ENCODE measurements around the gene SLC12A9. TPM values are rescaled to one million over a fixed set of nuclear protein-coding genes. Genes with fewer than 3 reads are reported as not detected.

Gene SLC12A9
- total and polyA plus RNA-seq, 11 donors, result 4.6 to 23.6 (median 7.0) TPM

- peaks cover 0 to 5% (median 0%) of the 10 kb centered on the region in 12 donors for H3K4me1 ChIP-seq
- 92 to 98% (median 95%) methylated on average over 9 of the region's 9 CpGs for WGBS, 4 donors
- DNase-seq, result no peak
- TF ChIP-seq, protein P1, sequence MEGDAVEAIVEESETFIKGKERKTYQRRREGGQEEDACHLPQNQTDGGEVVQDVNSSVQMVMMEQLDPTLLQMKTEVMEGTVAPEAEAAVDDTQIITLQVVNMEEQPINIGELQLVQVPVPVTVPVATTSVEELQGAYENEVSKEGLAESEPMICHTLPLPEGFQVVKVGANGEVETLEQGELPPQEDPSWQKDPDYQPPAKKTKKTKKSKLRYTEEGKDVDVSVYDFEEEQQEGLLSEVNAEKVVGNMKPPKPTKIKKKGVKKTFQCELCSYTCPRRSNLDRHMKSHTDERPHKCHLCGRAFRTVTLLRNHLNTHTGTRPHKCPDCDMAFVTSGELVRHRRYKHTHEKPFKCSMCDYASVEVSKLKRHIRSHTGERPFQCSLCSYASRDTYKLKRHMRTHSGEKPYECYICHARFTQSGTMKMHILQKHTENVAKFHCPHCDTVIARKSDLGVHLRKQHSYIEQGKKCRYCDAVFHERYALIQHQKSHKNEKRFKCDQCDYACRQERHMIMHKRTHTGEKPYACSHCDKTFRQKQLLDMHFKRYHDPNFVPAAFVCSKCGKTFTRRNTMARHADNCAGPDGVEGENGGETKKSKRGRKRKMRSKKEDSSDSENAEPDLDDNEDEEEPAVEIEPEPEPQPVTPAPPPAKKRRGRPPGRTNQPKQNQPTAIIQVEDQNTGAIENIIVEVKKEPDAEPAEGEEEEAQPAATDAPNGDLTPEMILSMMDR (IDR thresholded peaks at IDR 0.05), result no peak
- TF ChIP-seq POLR2A (IDR thresholded peaks at IDR 0.05), result no peak
- H3K4me3 ChIP-seq, result no peak overlapping the region
- peaks cover 0 to 96% (median 88%) of the 10 kb centered on the region in 9 donors for H3K36me3 ChIP-seq
- no peak overlapping the region for H3K27ac ChIP-seq
- no peaks in the 10 kb centered on the region for H3K9me3 ChIP-seq
- ATAC-seq, result peak in 1 of 4 donors; percentile 25
- intact Hi-C loops (cut with DNase I), result no loop called here
- H3K27me3 ChIP-seq, result no peaks in the 10 kb centered on the region
Observed at GRCh38 chr7:100818366-100818765, 34.1 kb upstream of the SLC12A9 start.

GRCh38 chr7:100818825-100819224 lies 33.7 kb upstream of the SLC12A9 start:
- 80 to 86% (median 80%) methylated on average over 6 of the region's 6 CpGs for WGBS, 4 donors
- H3K36me3 ChIP-seq, result peaks cover 0 to 96% (median 88%) of the 10 kb centered on the region in 9 donors

GRCh38 chr7:100819586-100819985 lies 32.9 kb upstream of the SLC12A9 start:
- Histone ChIP-seq H3K27ac (no peak overlapping the region), H3K4me1 (peaks cover 0 to 8% (median 0%) of the 10 kb centered on the region in 12 donors), H3K4me3 (no peak overlapping the region), H3K36me3 (peaks cover 0 to 92% (median 85%) of the 10 kb centered on the region in 9 donors), H3K9me3 (no peaks in the 10 kb centered on the region), H3K27me3 (no peaks in the 10 kb centered on the region)
- intact Hi-C loops (cut with DNase I), result no loop called here
- TF ChIP-seq, protein P1 (IDR thresholded peaks at IDR 0.05), result no peak
- TF ChIP-seq POLR2A (IDR thresholded peaks at IDR 0.05), result no peak
- DNase-seq (no peak), ATAC-seq (no peak)
- WGBS, 4 donors, result 94 to 99% (median 95%) methylated on average over 12 to 23 of the region's 23 CpGs

More at GRCh38 chr7:100818825-100819224, 33.7 kb upstream of the SLC12A9 start:
- no peak overlapping the region for H3K27ac ChIP-seq
- TF ChIP-seq, protein P1 (IDR thresholded peaks at IDR 0.05), result no peak
- no peak for TF ChIP-seq POLR2A (IDR thresholded peaks at IDR 0.05)
- H3K4me3 ChIP-seq, result no peak overlapping the region
- H3K4me1 ChIP-seq, result peaks cover 0 to 2% (median 0%) of the 10 kb centered on the region in 12 donors
- no peak for ATAC-seq
- H3K9me3 ChIP-seq, result no peaks in the 10 kb centered on the region
- intact Hi-C loops (cut with DNase I), result no loop called here
- no peaks in the 10 kb centered on the region for H3K27me3 ChIP-seq
- no peak for DNase-seq

- DNase-seq (no peak), ATAC-seq (no peak)
- Histone ChIP-seq H3K27ac (no peak overlapping the region), H3K36me3 (peaks cover 0 to 64% (median 58%) of the 10 kb centered on the region in 9 donors), H3K4me1 (peaks cover 0 to 27% (median 5%) of the 10 kb centered on the region in 12 donors), H3K27me3 (peaks cover 0 to 14% (median 0%) of the 10 kb centered on the region in 9 donors), H3K4me3 (no peak overlapping the region), H3K9me3 (no peaks in the 10 kb centered on the region)
- 86 to 93% (median 92%) methylated on average over 22 to 43 of the region's 43 CpGs for WGBS, 4 donors
- TF ChIP-seq POLR2A (IDR thresholded peaks at IDR 0.05), result no peak
- TF ChIP-seq, protein P1 (IDR thresholded peaks at IDR 0.05), result no peak
- intact Hi-C loops (cut with DNase I), result no loop called here
Observed at GRCh38 chr7:100822236-100823139, 30.0 kb upstream of the SLC12A9 start.
